NCI-H2171 (cell line): Measurements from ENCODE around the gene TSKS.

Experiments
- DNase-seq: peaks from one replicate; lab custom pipeline; 2025; lab: John Stamatoyannopoulos, UW

Gene TSKS

DNA sequence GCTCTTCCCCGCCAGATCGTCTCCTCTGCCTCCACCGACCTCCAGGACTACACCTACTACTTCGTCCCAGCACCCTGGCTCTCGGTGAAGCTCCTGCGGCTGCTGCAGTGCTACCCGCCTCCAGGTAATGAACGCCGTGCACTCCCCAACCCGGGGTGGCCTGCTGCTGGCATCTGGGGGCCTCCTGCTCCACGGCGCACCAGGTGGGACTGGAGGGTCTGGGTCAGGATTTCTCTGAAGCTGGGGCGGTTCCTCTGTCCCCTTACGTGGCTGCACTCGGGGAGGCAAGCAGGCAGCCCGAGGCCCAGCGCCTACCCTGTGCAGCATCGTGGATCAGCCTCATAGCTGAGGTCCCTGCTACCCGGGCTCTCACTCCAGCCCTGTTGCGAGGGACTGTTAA lies 32.5 kb upstream of the TSKS start:
- no peak for DNase-seq

DNA sequence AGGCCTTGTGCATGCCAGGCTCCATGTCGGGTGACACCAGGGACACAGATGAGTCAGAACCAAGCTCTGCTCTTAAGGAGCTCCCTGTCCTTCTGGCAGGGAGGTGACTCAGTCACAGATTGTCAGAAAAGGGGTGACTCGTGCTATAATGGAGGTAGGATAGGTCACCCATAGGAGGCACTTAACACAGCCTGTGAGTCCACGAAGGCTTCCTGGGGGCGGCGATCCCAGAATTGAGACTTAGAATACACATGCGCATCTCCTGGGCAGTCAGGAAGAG lies 30.4 kb upstream of the TSKS start:
- no peak for DNase-seq

DNA sequence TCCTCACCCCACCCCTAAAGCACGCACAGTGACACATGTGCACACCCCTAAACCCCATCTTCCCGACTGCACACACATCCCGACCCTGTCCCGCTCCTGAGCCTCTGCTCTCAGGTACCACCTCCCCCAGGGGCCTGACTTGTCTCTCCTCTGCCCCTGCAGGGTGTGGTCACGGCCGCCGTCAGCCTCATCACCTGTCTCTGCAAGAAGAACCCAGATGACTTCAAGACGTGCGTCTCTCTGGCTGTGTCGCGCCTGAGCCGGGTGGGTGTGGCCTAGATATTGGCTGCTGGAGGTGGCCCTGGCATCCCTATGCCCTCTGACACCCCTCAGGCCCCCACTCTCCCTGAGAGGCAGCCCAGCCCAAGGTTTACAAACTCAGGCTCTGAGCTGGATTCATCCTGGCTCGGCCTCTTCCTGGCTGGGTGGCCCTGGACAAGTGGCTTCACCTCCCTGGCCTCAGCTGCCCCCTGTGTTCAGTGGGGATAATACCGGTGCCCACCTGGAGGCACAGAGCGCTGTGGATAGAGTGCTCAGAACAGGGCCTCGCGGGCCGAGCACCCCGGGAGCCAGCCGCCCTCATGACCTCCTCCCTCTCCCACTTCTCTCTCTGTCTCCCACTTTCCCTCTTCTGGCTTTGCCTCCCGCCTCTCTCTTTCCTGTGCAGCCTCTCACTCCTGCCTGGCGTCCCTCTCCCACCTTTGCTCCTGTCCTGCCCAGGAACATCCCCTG lies 29.9 kb upstream of the TSKS start:
- DNase-seq = no peak

DNA sequence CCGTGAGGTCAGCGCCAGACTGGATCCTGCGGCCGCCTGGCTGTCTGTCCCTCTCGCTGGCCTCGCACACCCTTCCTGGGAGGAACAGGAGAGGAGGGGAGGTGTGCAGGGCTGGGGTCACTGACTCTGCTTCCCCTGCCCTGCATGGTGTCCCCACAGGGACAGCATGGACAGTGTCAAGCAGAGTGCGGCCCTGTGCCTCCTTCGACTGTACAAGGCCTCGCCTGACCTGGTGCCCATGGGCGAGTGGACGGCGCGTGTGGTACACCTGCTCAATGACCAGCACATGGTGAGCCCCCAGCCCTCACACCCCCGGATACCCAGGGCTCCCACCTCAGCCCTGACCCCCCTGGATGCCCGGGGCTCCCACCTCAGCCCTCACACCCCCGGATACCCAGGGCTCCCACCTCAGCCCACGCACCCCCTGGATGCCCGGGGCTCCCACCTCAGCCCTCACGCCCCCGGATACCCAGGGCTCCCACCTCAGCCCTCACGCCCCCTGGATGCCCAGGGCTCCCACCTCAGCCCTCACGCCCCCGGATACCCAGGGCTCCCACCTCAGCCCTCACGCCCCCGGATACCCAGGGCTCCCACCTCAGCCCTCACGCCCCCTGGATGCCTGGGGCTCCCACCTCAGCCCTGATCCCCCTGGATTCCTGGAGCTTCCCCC lies 28.8 kb upstream of the TSKS start:
- no peak for DNase-seq

DNA sequence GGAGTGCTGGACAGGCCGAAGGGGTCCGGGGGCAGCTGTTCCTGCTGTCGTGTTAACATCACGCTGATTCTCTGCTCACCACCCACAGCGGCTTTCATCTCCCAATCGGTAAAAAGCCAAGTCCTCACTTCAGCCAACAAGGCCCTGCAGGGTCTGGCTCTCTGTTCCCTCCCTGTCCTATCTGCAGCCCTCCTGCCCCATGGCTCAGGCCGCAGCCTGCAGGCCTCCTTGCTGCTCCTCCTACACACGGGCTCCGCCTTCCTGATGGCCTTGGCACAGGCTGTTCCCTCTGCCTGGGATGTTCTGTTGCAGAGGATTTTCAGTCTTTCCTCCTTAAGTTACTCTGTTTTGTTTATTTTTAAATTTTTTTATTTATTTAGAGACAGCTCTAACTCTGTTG lies 27.8 kb upstream of the TSKS start:
- no peak for DNase-seq

DNA sequence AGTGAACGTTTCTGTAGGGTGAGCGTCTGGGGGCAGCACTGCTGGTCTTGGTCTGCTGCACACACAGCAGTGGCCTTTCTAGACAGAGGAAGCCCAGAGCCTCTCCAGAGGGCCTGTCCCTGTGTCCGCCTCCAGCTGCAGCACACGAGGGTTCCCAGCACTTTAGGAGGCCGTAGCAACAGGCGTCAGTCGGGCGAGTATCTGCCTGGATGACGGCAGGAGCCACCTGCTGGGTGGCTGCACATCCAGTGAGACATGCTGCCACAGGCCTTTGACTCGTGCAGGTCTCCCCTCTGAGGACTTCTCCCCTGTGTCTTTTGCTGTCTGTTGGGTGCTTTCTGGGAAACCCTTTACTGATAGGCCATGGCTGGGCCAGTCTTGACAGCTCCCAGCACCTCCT lies 25.8 kb upstream of the TSKS start:
- DNase-seq = no peak

DNA sequence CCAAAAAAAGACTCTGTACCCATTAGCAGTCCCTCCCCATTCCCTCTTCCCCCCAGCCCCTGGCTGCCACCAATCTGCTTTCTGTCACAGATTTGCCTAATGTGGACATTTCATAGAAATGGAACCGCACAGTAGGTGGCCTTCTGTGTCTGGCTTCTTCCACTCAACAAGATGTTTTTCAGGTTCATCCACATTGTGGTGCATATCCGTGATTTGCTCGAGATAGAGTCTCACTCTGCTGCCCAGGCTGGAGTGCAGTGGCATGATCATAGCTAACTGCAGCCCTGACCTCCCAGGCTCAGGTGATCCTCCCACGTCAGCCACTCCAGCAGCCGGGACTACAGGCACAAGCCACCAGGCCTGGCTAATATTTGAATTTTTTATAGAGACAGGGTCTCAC lies 24.6 kb upstream of the TSKS start:
- DNase-seq = no peak

DNA sequence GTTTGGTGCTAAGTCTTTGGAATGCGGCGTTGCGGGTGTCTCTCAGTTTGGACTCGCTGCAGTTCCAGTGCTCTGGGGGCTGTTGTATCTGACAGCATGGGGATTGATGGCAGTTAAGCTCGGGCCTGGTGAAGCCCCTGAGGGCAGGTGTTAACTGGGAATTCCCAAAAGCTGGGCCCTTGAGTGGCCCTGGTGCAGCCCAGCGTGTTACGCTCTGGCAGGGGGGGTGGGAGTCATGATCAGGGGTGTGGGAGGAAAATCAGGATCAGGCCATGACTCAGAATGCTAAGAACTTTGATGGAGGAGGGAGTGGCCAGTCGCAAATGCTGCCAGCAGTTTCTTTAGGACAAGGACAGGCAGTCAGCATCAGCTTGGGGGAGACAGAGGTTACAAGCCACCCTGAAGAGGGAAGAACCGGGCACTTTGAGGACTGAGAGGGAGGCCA lies 23.3 kb upstream of the TSKS start:
- DNase-seq = no peak

DNA sequence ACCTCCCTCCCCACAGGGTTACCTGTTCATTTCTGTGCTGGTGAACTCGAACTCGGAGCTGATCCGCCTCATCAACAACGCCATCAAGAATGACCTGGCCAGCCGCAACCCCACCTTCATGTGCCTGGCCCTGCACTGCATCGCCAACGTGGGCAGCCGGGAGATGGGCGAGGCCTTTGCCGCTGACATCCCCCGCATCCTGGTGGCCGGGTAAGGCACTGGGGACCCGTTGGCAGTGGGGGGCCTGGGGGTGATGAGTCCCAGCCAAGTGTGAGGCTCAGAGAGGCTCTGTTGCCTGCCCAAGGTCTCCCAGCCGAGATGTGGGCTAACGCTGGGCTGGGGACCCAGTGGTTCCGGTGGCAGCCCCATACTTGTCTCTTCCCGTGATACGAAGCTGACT lies 19.4 kb upstream of the TSKS start:
- no peak for DNase-seq

DNA sequence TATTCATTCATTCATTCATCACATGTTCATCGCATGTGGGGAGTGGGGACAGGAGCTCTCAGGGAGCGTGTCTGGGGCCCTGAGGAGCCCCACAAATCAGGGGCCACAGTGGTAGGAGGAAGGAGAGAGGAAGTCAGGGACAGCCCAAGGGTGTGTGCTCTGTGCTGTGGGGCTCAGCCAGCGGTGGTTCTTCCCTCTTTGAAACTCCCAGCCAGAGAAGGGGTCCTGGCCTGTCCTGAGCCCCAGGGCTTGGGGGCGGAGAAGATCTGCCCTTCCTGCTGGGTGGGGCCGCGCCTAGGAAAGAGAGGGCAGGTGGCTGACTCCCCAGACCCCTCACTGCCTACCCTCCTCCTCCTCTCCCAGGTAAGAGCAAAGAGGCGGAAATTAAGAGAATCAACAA lies 18.3 kb upstream of the TSKS start:
- no peak for DNase-seq

DNA sequence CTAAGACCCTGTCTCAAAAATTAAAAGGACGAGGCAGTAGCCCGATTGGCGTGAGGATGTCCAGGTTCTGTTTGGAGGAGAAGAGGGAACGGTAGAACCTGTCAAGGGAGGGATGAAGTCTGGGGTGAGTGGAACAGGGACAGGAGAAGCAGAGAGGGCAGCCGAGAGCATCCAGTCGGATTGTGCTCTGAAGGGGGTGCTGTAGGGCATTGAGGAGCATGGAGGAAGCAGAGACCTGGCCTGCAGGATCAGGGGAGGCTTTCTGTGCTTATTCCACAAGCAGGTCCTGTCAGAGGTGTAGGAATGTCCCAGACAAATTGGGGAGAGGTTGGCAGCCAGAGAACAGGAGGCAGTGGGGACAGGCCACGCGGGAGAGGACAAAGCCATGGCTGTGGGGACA lies 17.8 kb upstream of the TSKS start:
- DNase-seq = no peak

DNA sequence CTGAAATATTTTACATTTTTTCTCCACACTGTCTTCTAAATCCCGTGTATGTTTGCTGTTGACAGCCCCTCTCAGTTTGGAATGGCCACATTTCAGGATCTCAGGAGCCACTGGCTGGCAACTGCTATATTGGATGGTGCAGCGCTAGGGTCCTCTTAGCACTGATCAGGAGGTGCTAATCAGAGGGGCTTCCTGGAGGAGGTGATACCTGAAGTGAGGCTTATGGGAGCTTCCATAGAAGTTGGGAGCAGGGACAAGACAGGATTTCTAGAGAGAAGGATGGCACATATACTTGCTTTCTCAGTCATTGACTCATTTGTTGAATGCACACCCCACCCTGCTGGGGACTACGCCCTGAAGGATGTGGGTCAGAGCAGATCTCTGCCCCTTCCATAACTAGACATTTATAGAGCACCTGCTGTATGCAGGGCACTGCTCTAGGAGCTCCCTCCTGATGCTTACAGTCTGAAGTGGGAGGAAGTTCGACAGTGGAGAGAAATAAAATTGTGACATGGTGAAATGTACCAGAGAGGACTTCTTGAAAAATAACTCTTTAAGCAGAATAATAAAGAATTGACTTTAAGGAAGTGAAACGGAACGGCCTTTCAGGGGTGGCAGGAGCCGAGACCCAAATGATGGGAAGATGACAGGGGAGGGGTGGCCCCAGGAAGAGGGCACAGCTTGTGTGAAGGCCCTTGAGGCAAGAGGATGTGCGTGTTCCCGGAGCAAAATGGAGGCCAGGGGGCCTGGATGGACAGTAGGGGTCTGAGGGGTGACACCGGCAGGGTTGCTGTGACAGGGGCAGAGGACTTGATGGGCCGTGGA lies 16.8 kb upstream of the TSKS start:
- DNase-seq = no peak

DNA sequence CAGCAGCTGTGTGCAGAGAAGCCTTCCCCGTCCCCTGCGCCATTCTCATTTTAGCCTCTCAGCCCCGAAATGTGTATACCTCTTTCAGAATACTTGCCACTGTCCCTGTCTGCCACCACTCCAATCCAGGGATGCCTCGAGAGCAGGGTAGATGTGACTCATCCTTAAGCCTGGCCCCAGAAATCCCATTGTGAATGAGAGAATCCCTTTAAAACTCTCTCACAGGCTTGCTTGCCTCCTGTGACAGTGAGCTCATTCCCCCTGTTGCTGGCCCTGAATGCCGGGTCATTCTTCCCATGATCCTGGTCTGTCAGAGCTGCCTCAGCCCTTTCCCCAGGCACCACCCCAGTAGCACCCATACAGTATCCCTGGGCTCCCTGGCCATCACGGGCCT lies 13.3 kb upstream of the TSKS start:
- no peak for DNase-seq

DNA sequence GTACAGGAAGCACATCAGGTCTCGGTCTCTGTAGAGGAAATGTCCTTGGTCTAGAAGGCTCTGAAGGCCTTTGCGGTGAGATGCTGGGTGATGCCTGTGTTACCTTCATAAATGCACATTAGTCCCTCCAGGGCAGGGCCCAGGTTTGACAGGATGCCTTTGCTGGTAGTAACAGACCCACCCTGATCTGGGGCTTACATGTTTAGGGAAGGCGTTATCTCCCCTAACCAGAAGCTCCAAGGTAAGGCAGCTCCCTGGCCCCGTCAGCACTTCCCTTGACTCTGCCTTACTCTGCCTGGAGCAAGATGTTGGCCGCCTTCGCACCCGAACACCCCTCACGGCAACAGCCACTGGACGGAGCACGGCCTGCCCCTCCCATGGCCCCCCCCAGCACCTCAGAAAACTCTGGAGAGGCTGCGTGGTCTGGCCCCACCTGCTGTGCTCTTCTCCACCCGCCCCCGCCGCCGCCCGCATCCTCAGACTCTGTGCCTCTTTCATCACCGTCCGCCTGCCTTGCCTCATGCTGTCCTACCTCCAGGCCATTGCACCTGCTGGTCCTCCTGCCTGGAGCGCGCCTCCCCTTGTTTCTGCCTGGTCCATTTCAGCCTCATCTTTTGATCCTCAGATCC lies 12.8 kb upstream of the TSKS start:
- no peak for DNase-seq

DNA sequence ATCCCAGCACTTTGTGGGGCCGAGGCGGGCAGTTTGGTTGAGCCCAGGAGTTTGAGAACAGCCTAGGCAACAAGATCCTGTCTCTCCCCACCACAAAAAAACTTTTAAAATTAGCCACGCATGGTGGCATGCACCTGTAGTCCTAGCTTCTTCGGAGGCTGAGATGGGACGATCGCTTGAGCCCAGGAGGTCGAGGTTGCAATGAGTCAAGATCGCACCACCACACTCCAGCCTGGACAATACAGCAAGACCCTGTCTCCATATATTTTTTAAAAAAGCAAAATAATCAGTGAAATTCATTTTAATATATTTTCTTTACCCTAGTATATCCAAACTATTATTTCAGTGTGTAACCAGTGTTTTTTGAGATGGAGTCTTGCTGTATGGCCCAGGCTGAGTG lies 11.9 kb upstream of the TSKS start:
- DNase-seq = no peak

DNA sequence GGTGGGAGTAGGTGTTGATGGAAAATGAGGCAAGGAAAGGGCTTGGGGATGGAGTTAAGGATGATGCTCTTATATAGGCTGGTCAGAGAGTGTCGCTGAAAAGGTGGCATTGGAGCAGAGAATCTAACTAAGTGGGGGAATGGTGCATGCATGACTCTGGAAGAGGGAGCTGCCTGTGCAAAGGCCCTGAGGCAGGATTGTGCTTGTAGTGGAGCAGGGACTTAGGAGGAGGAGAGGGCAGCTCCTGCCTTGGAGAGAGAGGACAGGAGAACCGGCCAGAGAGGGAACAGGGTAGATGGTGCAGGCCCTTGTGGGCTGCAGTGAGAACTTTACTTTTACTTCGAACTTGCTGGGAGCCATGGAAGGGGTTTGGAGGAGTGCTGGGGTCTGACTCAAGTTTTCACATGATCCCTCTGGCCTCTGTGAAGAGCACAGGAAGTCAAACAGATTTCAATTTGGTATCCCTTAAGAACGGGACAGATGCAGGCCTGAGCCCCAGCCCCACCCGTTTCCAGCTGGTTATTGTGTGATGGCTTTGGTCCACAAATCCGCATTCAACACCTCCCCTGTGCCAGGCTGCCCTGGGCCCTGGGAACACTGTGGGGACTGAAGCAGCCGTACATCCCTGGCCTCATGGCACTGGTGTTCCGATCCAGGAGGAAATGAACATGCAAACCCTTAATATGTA lies 10.7 kb upstream of the TSKS start:
- no peak for DNase-seq

DNA sequence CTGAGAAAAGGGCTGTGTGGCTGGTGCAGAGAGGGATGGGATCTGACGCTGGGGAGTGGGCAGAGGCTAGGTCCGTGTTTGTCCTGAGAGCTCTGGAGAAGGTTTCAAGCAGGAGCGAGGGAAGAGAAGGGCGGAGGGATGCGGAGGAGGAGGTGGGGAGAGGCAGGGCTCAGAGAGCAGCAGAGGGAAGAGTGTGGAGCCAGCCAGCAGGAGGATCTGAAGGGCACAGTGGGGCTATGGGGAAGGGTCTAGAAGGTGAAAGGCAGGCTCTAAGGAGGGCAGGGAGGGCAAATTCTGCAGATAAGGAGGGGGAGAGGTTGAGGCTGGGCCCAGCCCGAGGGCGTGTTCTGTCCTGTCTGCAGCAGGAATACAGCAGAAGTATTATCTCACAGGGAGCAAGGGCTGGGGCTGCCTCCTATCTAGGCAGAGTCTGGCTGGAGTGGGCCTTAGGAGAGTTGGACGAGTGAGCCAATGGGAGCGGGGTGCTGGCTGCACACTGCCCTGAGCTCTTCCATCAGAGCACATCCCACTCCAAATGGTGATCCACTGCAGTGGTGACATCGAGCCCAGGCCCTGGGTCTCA lies 9.8 kb upstream of the TSKS start:
- DNase-seq = no peak

DNA sequence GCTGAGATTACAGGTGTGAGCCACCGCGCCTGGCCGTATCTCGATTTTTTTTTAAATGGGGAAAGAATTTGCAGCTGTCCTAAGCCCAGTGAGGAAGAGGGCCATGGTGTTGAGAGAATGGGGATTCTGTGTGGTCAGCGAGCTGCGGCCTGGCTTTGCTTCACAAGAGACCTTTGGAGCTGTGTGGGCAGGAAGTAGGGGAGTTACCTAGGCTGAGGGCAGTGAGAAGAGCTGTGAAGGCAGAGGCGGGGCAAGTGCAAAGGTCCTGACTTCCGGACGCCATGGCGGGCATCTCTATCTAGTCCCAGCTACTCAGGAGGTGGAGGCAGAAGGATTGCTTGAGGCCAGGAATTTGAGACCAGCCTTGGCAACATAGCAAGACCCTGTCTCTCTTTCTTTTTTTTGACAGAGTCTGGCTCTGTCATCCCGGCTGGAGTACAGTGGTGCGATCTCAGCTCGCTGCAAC lies 8.6 kb upstream of the TSKS start:
- DNase-seq = no peak

DNA sequence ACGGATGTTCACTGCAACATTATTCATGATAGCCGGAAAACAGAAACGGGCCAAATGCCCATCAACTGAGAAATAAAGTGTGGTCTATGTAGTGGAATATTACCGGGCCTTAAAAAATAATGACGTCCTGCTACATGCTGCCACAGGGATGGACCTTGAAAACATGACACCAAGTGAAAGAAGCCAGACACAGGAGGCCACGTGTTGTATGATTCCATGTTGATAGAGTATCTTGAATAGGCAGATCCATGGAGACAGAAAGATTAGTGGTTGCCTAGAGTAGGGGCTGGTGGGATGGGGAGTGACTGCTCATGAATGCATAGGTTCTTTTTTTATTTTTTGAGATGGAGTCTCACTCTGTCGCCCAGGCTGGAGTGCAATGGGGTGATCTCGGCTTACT lies 7.4 kb upstream of the TSKS start:
- DNase-seq = no peak

DNA sequence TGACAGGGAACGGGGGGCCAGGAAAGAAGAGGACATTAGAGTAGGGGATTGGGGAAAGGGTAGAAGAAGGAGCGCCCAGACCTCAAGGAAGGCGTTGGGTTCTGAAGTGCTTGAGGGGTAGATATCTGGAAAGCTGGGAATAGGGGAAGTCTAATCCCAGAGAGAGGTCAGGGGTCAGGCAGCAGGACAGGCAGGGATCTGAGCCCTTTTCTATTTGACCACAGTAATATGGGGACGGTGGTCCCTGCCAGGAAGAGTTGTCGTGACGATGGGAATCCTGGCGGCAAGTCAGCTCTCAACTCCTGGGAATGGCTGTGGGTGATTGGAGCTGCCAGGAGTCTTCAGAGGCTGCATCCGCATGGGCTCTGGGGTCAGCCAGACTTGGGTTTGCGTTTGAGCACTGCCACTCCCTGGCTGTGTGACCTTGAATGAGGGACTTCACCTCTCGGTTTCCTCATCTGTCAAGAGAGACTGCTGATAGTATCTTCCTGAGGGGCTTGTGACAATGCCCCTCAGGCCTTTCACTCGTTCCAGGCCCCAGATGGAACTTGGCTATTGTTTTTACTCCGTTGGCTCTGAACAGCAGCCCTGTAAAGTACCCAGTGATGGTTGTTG lies 5.0 kb upstream of the TSKS start:
- no peak for DNase-seq

DNA sequence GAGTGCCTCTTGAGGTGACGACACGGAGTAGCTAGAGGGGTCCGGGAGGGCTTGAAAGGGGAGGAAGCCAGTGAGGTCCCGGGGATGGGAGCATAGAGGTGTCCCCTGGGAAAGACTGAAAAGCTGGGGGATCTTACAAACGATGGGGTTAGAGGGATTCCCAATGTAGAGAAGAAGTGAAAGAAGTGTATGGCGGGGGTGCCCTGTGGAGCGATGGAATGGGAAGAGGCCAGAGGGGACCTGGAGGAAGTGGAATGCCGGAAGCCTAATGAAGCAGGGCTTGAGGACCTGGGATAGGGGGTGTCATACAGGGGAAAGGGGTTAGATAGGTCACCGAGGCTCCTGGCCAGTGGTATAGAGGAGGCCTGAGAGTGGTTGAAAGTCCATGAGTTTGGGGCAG lies 4.3 kb upstream of the TSKS start:
- no peak for DNase-seq
